RWPE1 (cell line): ENCODE measurements around the gene MAGI1.

Source experiments
- CTCF ChIA-PET: fragments of 350-600 bp; sonication (Branson Sonifier 250); formaldehyde crosslinking; extraction: SDS; loops from one replicate; lab custom pipeline; 2021; lab: Yijun Ruan, JAX
- POLR2A ChIA-PET: fragments of 400-600 bp; formaldehyde crosslinking; extraction: SDS; loops from one replicate; lab custom pipeline; 2020; ENCODE audit warnings: antibody characterized with exemption; ENCODE audit not compliant: low non-redundant PET; lab: Yijun Ruan, JAX
- DNase-seq: peaks from one replicate; pipeline ENCODE4 v3.0.0; 2012; ENCODE audit warnings: low spot score
- H3K27ac ChIP-seq: fragments of 450-650 bp; 2 replicates; pipeline ENCODE4 v1.5.1; 2017
- TF ChIP-seq, protein P1 (sequence below): fragments of 450-650 bp; conservative IDR thresholded peaks from 2 replicates; pipeline ENCODE4 v1.5.1; 2017; ENCODE audit warnings: low read depth, mild to moderate bottlenecking

Gene MAGI1

DNA sequence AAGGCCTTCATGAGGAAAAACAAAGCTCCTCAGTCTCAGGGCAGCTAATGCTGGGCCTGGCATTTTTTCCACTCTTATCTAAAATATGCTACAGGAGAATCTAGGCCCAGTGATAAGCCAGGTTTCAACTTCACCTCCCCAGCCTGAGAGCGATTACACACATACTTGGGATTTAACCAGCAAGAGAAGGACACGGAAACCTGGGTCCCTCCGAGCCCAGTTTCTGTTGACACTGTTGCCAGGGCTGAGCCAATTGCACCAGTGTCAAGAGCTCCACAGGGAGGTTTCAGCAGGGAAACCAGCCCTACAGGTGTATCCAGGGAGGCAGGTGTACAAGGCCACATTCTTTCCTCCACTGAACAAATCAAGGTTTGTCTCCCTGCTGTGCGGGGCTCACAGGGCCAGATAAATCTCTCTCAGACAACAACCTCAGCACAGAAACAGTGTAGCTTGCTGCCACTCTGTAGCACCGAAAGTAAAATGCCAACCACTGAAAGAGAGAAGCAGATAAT lies 85.4 kb downstream of the MAGI1 start:
- TF ChIP-seq, protein P1, sequence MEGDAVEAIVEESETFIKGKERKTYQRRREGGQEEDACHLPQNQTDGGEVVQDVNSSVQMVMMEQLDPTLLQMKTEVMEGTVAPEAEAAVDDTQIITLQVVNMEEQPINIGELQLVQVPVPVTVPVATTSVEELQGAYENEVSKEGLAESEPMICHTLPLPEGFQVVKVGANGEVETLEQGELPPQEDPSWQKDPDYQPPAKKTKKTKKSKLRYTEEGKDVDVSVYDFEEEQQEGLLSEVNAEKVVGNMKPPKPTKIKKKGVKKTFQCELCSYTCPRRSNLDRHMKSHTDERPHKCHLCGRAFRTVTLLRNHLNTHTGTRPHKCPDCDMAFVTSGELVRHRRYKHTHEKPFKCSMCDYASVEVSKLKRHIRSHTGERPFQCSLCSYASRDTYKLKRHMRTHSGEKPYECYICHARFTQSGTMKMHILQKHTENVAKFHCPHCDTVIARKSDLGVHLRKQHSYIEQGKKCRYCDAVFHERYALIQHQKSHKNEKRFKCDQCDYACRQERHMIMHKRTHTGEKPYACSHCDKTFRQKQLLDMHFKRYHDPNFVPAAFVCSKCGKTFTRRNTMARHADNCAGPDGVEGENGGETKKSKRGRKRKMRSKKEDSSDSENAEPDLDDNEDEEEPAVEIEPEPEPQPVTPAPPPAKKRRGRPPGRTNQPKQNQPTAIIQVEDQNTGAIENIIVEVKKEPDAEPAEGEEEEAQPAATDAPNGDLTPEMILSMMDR: no peak
- H3K27ac ChIP-seq: no peak overlapping the region
- DNase-seq: no peak
- ChIA-PET POLR2A (no interaction called here), CTCF (no interaction called here)

DNA sequence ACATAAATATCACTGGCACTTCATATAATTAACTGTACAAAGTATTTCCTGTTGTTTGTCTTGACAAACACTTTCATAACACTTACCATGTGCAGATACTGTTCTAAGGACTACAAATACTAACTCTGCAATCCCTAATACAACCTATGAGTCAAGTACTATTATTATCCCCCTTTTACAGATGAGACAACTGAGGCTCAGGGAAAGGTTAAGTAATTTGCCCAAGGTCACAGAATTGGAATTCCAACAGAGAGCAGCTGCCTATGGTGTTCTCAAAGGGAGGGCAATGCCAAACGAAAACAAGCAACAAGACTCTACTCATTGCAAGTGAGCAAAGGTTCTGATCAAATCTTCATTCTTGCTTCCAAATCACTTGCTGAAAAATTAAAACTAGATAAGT lies 85.9 kb downstream of the MAGI1 start:
- TF ChIP-seq, protein P1: no peak
- no peak overlapping the region for H3K27ac ChIP-seq
- CTCF ChIA-PET: no interaction called here
- DNase-seq: no peak
- POLR2A ChIA-PET: no interaction called here

DNA sequence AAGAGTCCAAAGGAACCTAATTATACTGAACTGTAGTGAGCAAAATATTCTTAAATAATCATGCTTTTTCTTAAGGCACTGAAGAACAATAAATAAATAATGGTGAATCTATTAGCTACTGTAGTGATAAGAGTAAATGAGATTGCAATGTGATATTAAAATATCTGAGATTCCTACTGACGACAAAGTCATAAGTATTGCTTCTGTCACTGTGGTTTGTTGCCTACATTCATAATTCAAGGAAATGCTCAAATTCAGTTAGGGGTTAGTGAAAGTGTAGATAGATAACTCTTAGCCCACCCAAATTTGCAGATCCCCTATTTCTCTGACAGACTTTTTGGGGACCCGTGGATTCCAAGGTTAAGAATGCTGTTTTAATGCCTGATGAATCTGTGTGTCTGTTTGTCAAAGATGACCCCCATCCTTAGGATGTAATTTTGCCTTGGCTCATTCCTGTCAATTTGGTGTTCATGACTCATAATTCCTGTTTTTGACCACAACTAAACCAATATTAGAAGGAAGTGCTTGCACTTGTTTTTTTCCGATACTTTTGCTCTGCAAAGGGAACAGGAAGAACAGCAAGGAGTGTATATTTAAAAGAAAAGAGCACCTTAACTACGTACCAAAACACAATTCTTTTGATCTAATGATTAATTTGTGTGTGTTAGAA lies 86.7 kb downstream of the MAGI1 start:
- ChIA-PET CTCF (no interaction called here), POLR2A (no interaction called here)
- no peak for DNase-seq

DNA sequence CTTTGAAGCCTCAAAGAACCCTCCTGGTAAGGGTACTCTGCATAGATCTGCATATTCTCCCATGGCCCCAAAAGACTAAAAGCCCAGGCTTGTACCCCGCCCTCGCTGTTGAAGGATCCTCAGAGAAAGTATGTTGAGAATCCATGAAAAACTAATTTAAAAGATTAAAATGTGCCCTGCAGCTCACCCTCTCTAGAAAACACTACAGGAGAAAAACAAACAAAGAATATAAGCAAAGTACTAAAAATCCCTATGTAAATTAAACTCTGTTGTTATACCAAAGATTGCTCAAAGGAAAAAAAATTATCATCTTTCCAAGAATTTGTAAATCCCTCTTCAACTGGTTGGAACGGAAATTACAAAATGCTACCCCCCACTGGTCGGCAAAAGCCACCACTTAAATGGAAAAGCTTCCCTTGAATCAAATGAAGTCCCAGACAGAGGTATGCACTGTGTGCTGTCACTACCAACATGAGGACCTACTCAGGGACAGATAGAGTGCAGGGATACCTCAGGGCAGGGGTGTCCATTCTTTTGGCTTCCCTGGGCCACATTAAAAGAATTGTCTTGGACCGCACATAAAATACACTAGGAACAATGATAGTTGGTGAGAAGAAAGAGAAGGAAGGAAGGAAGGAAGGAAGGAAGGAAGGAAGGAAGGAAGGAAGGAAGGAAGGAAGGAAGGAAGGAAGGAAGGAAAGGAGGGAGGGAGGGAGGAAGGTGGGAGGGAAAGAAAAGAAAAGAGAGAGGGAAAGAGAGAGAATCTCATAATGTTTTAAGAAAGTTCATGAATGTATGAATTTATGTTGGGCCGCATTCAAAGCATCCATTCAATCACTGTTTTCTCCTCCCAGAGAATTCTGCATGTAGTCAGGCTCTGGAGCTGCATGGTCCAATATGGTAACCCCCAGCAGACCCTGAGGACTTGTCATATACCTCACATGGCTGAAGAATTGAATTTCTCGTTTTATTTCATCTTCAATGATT lies 88.1 kb downstream of the MAGI1 start:
- TF ChIP-seq, protein P1: no peak
- DNase-seq: no peak
- ChIA-PET CTCF (no interaction called here), POLR2A (no interaction called here)
- H3K27ac ChIP-seq: no peak overlapping the region

More for the DNA sequence above, 86.7 kb downstream of the MAGI1 start:
- TF ChIP-seq, protein P1: no peak
- no peak overlapping the region for H3K27ac ChIP-seq

DNA sequence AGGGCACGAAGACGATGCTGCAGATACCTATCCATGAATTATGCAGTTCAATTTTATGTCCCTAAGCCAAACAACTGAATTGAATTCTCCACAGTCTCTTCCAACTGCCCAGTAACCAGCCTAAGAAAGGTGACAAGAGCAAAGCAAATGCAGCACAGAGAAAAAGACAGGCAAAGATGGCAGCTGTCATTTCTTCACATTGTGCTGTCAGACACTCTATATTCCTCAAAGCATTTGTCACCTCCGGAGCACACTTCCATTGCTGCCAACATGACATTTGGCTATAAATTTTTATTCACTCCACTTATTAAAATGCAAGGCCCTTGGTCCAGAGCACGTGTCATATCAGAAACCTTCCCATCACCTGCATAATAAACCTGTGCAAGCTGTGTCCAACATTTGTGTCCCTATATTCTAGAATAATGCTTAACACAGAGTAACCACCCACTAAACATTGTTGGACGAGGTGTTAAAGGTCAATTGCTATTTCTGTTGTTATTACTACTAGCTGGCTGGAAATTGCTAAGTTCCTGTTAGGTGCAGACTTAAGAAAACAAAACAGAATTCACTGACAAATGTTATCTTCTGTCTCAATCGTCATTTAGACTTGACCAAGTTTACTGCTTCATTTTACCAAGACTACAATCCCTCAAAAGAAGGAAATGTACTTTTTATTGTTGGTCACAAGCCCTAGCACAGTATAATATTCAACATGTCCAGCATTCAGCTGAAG lies 89.7 kb downstream of the MAGI1 start:
- ChIA-PET CTCF (no interaction called here), POLR2A (no interaction called here)
- no peak for DNase-seq
- TF ChIP-seq, protein P1: no peak
- H3K27ac ChIP-seq: no peak overlapping the region

DNA sequence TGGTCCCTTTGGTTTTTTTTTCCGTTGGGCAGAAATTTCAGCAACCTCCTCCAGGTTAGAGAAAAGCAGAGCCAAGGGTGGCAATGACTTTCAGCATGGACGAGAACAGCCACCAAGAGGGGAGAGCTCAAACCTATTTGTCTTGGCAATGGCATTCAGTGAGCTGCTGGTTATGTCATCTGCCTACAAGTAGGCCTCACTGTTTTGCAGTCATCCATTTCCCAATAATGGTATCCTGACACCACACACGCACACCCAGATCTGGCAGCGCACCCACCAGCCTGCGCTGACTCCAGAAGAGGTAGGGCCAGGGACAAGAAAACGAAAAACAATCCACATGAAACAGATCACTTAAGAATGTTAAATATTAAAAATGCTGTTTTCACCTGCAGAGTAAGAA lies 92.3 kb downstream of the MAGI1 start:
- TF ChIP-seq, protein P1: no peak

More for the DNA sequence above, 92.3 kb downstream of the MAGI1 start:
- DNase-seq: no peak
- H3K27ac ChIP-seq: no peak overlapping the region
- ChIA-PET POLR2A (no interaction called here), CTCF (no interaction called here)
